Mesothelial cell of epicardium (in vitro differentiated cells): ENCODE results near the gene MINDY4. TPM values are rescaled to one million over a fixed set of nuclear protein-coding genes. Genes with fewer than 3 reads are reported as not detected.
A peak's percentile ranks its signal among the peaks of the same experiment; 100 is the strongest.

Experiments
- DNase-seq, 2 experiments: peaks; one replicate each; pipeline ENCODE4 v3.0.0; 2021; ENCODE audit warnings: low spot score in 2 of 2; ENCODE audit not compliant: unreplicated experiment in 2 of 2
- H3K27ac Mint-ChIP-seq: 2 replicates; pipeline ENCODE4 v1.8.0; 2021; ENCODE audit warnings: mixed read lengths
- H3K27me3 Mint-ChIP-seq: 2 replicates; pipeline ENCODE4 v1.8.0; 2021; ENCODE audit warnings: low read depth, mixed read lengths
- H3K36me3 Mint-ChIP-seq: 2 replicates; pipeline ENCODE4 v1.8.0; 2021; ENCODE audit warnings: mixed read lengths
- H3K4me1 Mint-ChIP-seq: 2 replicates; pipeline ENCODE4 v1.8.0; 2021; ENCODE audit warnings: mixed read lengths
- H3K4me3 Mint-ChIP-seq: 2 replicates; pipeline ENCODE4 v1.8.0; 2021; ENCODE audit warnings: mild to moderate bottlenecking, moderate library complexity, mixed read lengths
- H3K9me3 Mint-ChIP-seq: 2 replicates; pipeline ENCODE4 v1.8.0; 2021; ENCODE audit warnings: mixed read lengths
- total RNA-seq: library from RNA; stranded (reverse); gene quantifications from 3 replicates; pipeline ENCODE4 v1.2.1, GENCODE V29; 2021
- TF ChIP-seq, protein P1 (sequence below): fragments of 200-600 bp; sonication (generic); IDR thresholded peaks from one replicate; pipeline ENCODE4 v1.5.0; 2021; ENCODE audit warnings: antibody characterized with exemption; ENCODE audit not compliant: unreplicated experiment

The MINDY4 gene
- total RNA-seq, 1 donor from 2014 or later: 10.8 TPM

DNA sequence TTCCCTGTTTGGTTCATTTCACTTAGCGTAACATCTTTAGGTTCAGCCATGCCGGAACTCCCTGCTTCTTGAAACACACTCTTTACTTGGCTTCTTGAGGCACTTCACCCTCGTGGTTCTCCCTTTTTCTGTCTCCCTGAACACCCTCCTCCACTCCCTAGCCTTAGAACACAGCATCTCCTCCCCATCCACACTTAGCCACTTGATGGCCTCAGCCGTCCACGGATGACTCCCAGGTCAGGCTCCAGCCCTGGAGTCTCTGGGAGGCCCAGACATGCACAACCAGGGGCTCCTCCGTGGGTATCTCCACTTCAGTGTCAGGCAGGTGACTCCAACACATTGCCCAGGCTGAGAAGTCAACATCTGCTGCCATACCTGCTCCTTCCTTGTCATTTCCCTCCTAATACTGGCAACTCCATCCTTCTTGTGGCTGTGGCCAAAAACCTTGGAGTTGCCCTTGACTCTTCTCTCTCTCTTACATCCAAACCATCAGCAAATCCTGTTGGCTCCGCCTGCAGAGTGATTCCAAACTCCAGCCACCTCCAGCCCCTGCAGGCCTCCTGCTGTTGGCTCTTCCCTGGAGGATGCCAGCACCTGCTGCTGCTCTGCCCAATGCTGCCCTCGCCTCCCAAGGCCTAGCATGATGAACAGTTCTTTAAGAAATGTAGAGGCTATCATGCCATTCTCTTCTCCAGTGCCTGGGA, 27.7 kb upstream of the MINDY4 start:
- Mint-ChIP-seq H3K36me3 (no peaks in the 10 kb centered on the region), H3K4me1 (peaks cover 5% of the 10 kb centered on the region), H3K4me3 (no peak overlapping the region), H3K9me3 (no peaks in the 10 kb centered on the region), H3K27me3 (peaks cover 4% of the 10 kb centered on the region), H3K27ac (no peak overlapping the region)
- DNase-seq: no peak
- TF ChIP-seq, protein P1, sequence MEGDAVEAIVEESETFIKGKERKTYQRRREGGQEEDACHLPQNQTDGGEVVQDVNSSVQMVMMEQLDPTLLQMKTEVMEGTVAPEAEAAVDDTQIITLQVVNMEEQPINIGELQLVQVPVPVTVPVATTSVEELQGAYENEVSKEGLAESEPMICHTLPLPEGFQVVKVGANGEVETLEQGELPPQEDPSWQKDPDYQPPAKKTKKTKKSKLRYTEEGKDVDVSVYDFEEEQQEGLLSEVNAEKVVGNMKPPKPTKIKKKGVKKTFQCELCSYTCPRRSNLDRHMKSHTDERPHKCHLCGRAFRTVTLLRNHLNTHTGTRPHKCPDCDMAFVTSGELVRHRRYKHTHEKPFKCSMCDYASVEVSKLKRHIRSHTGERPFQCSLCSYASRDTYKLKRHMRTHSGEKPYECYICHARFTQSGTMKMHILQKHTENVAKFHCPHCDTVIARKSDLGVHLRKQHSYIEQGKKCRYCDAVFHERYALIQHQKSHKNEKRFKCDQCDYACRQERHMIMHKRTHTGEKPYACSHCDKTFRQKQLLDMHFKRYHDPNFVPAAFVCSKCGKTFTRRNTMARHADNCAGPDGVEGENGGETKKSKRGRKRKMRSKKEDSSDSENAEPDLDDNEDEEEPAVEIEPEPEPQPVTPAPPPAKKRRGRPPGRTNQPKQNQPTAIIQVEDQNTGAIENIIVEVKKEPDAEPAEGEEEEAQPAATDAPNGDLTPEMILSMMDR: no peak

DNA sequence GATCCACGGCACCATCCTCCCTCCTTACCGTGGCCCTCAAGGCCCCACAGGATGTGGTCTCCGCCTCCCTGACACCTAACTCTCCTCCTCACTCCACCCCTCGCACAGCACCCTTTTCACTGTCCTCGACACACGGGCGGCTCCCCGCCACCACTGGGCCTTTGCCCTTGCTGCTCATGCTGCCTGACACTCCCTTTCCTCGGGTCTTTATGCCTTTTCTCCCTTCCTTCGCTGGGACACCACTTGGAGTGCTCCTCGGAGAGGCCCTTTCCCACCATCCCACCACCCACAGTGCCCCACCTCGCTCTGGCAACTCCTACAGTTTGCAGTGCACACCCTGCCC, 27.2 kb upstream of the MINDY4 start:
- Mint-ChIP-seq H3K36me3 (no peaks in the 10 kb centered on the region), H3K27me3 (no peaks in the 10 kb centered on the region), H3K4me3 (no peak overlapping the region), H3K4me1 (peaks cover 5% of the 10 kb centered on the region), H3K27ac (no peak overlapping the region), H3K9me3 (no peaks in the 10 kb centered on the region)
- TF ChIP-seq, protein P1: no peak
- no peak for DNase-seq

DNA sequence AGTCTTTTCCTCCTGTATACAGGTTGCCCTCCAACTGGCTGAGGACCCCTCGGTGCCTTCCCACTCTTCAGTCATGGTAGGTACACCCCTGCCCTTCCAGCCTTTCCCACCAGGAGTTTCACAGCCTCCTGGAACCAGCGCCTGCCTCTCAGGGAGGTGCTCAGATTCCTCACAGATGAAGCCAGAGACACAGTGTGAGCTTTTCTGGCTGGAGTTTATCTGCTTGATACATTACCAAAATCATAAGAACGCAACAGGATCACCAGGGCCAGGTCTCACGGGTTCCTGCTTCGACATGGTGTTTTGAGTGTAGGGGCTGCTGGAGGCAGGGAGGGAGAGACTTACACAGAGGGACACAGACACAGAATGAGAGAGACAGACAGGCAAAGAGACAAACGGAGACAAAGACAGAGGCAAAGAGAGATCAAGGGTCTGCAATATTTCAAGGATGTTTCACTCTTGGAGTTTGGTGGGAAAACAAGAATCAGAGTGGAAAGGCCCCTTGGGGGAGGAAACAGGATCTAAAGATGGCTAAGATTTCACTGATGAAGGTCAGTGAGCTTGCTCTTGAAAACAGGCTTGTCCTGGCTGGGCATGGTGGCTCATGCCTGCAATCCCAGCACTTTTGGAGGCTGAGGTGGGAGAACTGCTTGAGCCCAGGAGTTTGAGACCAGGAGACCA, 25.8 kb upstream of the MINDY4 start:
- H3K36me3 Mint-ChIP-seq: peaks cover 2% of the 10 kb centered on the region
- H3K27ac Mint-ChIP-seq: peak overlapping the region; percentile 81
- H3K4me1 Mint-ChIP-seq: peaks cover 5% of the 10 kb centered on the region
- TF ChIP-seq, protein P1: no peak
- H3K9me3 Mint-ChIP-seq: peaks cover 6% of the 10 kb centered on the region
- no peak for DNase-seq
- H3K4me3 Mint-ChIP-seq: no peak overlapping the region
- H3K27me3 Mint-ChIP-seq: no peaks in the 10 kb centered on the region

DNA sequence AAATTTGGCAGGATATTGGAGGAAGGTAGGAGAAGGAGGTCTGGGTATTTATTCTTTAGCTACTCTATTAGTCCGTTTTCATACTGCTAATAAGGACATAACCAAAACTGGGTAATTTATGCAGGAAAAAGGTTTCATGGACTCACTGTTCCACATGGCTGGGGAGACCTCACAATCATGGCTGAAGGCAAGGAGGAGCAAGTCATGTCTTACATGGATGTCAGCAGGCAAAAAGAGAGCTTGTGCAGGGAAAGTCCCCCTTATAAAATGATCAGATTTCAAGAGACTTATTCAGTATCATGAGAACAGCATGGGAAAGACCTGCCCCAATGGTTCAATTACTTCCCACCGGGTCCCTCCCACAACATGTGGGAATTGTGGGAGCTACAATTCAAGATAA, 21.2 kb upstream of the MINDY4 start:
- Mint-ChIP-seq H3K27ac (no peak overlapping the region), H3K27me3 (no peaks in the 10 kb centered on the region), H3K4me1 (peaks cover 8% of the 10 kb centered on the region), H3K9me3 (peaks cover 16% of the 10 kb centered on the region), H3K36me3 (peaks cover 2% of the 10 kb centered on the region), H3K4me3 (no peak overlapping the region)
- TF ChIP-seq, protein P1: no peak
- no peak for DNase-seq

DNA sequence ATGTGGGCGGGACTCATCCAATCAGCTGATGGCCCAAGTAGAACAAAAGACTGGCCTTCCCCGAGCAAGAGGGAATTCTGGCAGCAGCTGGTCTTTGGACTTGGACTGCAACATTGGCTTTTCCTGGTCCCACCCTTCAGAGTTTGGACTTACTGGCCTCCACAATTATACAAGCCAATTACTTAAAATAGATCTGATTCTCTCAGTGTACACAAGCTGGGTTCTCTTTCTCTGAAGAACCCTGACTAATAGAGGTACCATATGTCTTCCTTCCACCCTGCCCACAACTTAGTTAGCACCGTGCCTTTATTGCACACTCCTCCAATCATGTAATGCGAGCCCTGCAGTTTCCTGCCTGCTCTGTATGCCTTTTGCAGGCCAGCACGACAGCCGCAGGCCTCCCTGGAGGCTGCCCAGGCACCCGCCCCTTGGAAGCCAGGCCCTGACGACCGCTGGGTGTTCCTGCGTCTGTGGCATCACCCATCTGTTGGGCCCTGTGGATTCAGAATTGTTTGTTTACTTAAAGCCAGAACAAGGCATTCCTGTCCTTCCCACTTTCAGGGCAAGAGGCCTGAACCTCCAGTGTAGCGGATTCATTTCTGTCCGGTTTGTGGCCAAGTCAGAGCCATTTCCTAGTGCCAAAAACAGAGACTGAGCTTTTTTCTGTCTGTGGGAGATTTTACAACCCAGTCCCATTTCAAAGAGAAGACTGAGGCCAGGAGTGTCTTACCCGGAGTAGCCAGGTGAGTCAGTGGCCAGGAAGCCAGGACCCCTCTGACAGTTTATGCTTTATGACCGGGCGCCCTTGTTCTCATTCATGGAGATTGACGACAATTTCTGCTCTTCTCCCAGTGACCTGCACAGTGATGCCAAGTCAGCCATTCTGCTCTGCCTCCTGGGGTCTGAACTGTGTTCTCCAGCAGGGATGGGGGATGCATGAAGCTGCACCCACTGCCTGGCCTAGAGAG, 20.2 kb upstream of the MINDY4 start:
- H3K27ac Mint-ChIP-seq: no peak overlapping the region
- no peak for DNase-seq

More for the DNA sequence above, 20.2 kb upstream of the MINDY4 start:
- H3K9me3 Mint-ChIP-seq: peaks cover 16% of the 10 kb centered on the region
- no peaks in the 10 kb centered on the region for H3K27me3 Mint-ChIP-seq
- no peak overlapping the region for H3K4me3 Mint-ChIP-seq
- TF ChIP-seq, protein P1: no peak
- H3K36me3 Mint-ChIP-seq: peaks cover 2% of the 10 kb centered on the region
- H3K4me1 Mint-ChIP-seq: peaks cover 5% of the 10 kb centered on the region
